Right ventricle myocardium inferior (tissue), 1 donor: ENCODE data around the gene TRERF1. TPM values are rescaled to one million over a fixed set of nuclear protein-coding genes. Genes with fewer than 3 reads are reported as not detected.
A peak's percentile ranks its signal among the peaks of the same experiment; 100 is the strongest.
"Not testable (repeated sequence)": the region's sequence is repeated elsewhere in the genome, so short reads cannot be mapped to it uniquely, and the experiment has no call there.

Source experiments
- ATAC-seq: fragments of 200-7000 bp; cut with Tn5 transposase; one replicate; pipeline ENCODE4 v1.9.1; 2020; ENCODE audit warnings: mild to moderate bottlenecking, moderate library complexity
- DNase-seq: peaks from one replicate; pipeline ENCODE4 v3.0.0; 2021; ENCODE audit errors: missing footprints
- intact Hi-C: fragments of 100-400 bp; cut with DNase I; formaldehyde crosslinking; loops from one replicate; pipeline ENCODE4 v1.11.0; 2022
- total RNA-seq: library from RNA; stranded (reverse); fragmentation: NEBNext Ultra II Directional; extraction: Animal tissue kit (Norgen Biotek cat#: 25700); gene quantifications from one replicate; pipeline ENCODE4 v1.2.1, GENCODE V29; 2021
- donor health status: DM: no; HTN: yes; CAD: no; lungs with severe emphysema.

The TRERF1 gene
- total RNA-seq, 1 donor from 2014 or later = 1.7 TPM

GRCh38 chr6:42203183-42203582 is 248.5 kb downstream of the TRERF1 start:
- DNase-seq (no peak), ATAC-seq (no peak)
- intact Hi-C loops = no loop called here

DNA sequence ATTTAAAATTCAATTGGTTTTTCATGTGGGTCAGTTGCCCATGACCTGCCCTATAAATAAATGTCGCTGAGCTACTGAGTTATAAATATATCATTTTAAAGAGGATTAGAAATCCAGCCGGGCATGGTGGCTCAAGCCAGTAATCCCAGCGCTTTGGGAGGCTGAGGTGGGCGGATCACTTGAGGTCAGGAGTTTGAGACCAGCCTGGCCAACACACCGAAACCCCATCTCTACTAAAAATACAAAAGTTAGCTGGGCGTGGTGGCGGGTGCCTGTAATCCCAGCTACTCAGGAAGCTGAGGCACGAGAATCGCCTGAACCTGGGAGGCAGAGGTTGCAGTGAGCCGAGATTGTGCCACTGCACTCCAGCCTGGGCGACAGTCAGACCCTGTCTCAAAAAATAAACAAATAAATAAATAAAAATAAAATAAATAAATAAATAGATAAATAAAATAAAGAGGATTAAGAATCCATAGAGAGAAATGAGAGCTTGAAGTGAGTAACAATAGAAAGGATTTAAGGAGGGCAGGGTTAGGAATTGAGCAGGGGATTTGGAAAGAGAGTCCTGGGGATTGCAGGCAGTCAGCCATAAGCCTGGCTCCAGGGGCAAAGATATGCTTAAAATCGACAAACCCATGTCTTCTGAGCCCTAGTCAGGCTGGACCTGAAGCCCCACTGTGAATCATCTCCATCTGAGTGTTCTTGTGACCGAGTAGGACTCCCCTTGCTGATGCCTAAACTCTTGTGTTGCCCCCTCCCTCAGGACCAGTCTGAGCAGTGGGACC is 249.4 kb downstream of the TRERF1 start:
- DNase-seq, ATAC-seq, intact Hi-C loops: not testable (repeated sequence)

- ATAC-seq (no peak), DNase-seq (no peak)
- intact Hi-C loops = no loop called here
Measured at GRCh38 chr6:42201382-42201781, 250.3 kb downstream of the TRERF1 start.

GRCh38 chr6:42200035-42200434 is 251.7 kb downstream of the TRERF1 start:
- intact Hi-C loops = no loop called here
- ATAC-seq (peak; percentile 42), DNase-seq (no peak)

DNA sequence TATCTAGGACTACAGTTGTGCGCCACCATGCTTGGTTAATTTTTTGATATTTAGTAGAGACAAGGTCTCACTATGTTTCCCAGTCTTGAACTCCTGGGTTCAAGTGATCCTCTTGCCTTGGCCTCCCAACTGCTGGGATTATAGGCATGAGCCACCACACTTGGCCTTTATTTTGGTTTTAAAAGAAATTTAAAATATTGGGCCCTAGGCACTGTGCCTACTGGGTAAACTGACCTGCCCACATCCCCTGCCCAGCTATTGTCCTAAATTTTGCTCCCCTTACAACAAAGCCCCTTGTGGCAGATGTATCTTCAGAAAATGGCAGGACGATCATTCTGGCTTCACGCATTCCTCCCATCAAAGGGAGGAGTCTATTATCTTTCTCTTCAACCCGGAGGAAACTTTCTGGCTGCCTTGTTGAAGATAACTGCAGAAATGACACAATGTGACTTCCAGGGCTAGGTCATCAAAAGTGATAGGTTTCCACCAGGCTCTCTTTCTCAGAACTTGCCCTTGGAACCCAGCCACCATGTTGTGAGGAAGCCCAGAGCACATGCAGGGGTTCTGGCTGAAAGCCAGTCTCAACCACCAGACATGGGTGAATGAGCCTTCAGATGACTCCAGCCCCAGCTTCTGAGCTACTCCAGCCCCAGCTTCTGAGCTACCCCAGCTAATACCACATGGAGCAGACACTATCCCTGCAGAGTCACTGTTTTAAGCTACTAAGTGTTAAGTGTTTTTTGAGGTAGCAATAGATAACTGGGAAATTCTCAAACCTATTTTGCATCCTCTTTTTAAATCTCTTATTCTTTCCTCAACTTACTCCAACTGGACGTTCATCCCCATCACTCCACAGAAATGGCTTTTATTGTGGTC is 252.4 kb downstream of the TRERF1 start:
- no peak for DNase-seq
- ATAC-seq = no peak
- intact Hi-C loops = no loop called here

GRCh38 chr6:42197555-42198362 is 254.0 kb downstream of the TRERF1 start:
- ATAC-seq = no peak
- DNase-seq = no peak
- intact Hi-C loops = no loop called here

DNA sequence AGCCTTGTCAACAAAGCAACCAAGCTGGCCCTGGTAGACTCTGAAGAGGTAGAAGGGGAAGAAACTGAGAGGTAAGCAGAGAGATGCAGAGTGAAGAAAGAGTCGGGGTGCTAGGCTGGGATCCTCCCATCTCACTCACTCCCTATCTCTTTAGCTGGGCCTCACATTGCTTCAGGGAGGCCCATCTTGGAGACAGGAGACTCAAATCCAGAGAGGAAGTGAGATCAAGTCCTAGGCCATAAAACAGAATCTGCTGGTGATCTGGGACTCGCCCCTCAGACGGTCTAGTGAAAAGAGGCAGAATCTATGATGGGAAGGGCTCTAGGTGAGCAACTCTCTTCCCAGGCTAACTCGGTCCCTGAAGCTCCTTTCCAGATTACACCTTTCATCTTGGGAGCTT is 256.3 kb downstream of the TRERF1 start:
- ATAC-seq (no peak), DNase-seq (no peak)
- intact Hi-C loops = no loop called here

DNA sequence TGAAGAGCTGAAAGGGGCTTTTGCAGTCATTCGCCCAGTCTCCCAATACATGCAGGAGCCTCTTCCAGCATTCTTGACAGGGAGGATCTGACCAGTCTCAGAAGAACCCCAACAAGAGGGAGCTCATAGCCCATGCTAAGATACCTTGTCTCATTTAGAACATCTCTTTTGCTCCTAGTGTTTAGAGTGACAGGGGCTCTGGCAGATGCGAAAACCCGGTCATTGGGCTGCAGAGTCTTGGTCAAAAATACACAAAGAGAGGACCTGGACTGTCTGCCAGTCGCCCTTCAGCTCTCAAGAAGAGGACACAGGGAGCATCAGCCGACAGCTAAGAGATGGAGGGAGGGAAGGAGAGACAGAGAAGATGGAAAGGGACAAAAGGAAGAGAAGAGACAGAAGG is 257.7 kb downstream of the TRERF1 start:
- intact Hi-C loops = no loop called here
- ATAC-seq (no peak), DNase-seq (no peak)

DNA sequence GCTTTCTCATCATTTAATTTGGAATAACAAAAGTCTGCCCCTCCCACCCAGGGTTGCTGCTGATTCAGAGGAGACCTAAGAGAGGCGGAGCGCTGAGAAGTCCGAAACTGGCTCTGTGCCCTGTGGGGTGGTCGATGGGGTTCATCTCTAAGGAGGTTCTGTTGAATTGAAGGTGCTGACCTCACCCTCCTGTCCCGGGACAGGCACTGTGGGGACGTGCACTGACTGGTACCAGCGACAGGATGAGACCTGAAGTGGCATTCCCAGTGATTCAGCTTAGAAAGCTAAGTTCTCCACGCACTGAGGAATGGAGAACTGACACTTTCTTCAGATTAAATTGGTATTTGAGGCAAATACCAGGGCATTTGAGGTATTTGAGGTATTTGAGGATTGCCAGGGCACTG is 258.2 kb downstream of the TRERF1 start:
- ATAC-seq (no peak), DNase-seq (no peak)
- intact Hi-C loops = no loop called here

- ATAC-seq, DNase-seq, intact Hi-C loops: not testable (repeated sequence)
Measured at GRCh38 chr6:42192385-42192784, 259.3 kb downstream of the TRERF1 start.

GRCh38 chr6:42190554-42191183 is 261.1 kb downstream of the TRERF1 start:
- DNase-seq (no peak), ATAC-seq (no peak)
- intact Hi-C loops = no loop called here

GRCh38 chr6:42188406-42188805 is 263.3 kb downstream of the TRERF1 start:
- DNase-seq = no peak
- no peak for ATAC-seq
- intact Hi-C loops = no loop called here

GRCh38 chr6:42185597-42185996 is 266.1 kb downstream of the TRERF1 start:
- intact Hi-C loops = no loop called here
- no peak for DNase-seq
- no peak for ATAC-seq

GRCh38 chr6:42184475-42184874 is 267.3 kb downstream of the TRERF1 start:
- DNase-seq = no peak
- intact Hi-C loops = no loop called here
- ATAC-seq = no peak

GRCh38 chr6:42182101-42182500 is 269.6 kb downstream of the TRERF1 start:
- intact Hi-C loops = no loop called here
- DNase-seq (no peak), ATAC-seq (no peak)

- DNase-seq = no peak
- intact Hi-C loops = no loop called here
- no peak for ATAC-seq
Measured at GRCh38 chr6:42179945-42180313, 271.8 kb downstream of the TRERF1 start.

DNA sequence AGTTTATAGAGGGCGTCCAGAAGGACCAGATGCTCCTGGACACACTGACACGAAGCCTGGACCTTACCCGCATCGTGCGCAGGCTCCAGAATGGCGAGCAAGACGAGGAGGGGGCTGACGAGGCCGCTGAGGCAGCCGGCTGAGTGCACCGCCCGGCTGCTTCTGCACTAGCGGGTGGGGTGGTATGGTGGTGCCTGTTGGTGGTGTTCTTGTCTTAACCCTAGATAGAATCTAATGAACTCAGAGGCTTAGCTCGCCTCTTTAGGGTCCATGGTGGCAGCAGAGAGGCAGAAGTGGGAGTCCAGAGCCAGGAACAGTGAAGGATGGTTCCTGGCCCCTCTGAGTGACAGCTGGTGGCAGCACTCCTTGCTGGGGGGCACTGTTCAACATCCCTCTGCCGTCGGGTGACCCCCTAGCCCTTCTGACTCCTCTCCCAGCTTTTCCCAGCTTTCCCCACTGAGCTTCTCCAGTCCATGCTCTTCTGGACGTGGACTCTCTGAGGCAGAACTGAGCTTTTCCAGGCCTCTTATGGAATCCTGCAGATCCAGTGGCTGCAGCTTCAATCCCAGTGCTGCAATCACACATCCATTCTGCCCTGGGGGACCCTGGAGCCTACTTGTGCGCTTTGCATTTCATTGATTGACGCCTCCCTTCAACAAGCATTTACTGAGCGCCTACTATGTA is 272.3 kb downstream of the TRERF1 start:
- ATAC-seq (no peak), DNase-seq (no peak)
- intact Hi-C loops = no loop called here
